ENCODE measurements around the gene AKAP6. TPM values are rescaled to one million over a fixed set of nuclear protein-coding genes. Genes with fewer than 3 reads are reported as not detected.

Gene AKAP6
- total RNA-seq, 1 donor from 2014 or later = 2.8 TPM

DNA sequence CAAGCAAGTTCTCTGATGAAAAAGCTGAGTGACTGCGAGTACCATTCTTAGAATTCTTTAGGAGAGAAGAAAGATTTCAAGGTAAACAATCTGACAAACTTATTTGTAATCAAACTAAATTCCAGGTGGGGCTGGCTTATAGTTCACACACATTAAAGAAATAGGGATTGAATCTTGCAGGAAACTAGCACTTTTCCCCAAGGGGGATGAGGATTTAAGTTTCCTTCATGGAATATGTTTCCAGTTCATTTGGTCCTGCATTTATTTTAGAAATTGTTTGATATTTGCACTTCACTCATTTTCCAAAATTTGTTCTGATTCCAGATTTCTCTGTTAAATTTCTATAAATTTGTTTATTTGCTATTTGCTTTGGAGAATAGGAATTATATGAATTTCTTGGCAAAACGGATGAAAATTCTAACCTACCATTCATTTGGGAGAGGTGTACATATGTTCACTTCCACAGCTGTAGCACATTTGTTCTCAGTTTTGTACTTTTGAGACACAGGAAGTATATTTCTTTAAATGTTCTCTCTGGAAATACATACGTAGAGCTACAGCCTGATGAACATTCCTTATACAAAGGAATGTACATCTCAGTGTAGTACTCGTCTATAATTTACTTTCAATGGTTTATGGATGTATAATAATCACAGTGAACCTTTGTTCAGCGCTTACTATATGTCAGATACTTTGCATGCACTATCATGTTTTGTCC, 145.5 kb downstream of the AKAP6 start:
- H3K4me2 ChIP-seq (ENCODE audit: low read length) = no peak overlapping the region
- H3K27ac ChIP-seq (ENCODE audit: low read depth, low read length) = no peak overlapping the region
- no peak overlapping the region for H2AFZ ChIP-seq (ENCODE audit: low read depth, low read length)
- H3K9ac ChIP-seq (ENCODE audit: low read length) = no peak overlapping the region
- peak overlapping the region; percentile 73 for H3K27ac Mint-ChIP-seq (ENCODE audit: unreplicated experiment)
- peaks cover 17% of the 10 kb centered on the region for H3K4me1 ChIP-seq (ENCODE audit: insufficient read depth, low read length)
- FAIRE-seq = no peak
- no peaks in the 10 kb centered on the region for H3K9me3 Mint-ChIP-seq (ENCODE audit: unreplicated experiment)
- H4K20me1 ChIP-seq (ENCODE audit: insufficient read depth, low read length) = no peaks in the 10 kb centered on the region
- no peak overlapping the region for H3K4me3 Mint-ChIP-seq (ENCODE audit: unreplicated experiment)
- TF ChIP-seq, protein P1, sequence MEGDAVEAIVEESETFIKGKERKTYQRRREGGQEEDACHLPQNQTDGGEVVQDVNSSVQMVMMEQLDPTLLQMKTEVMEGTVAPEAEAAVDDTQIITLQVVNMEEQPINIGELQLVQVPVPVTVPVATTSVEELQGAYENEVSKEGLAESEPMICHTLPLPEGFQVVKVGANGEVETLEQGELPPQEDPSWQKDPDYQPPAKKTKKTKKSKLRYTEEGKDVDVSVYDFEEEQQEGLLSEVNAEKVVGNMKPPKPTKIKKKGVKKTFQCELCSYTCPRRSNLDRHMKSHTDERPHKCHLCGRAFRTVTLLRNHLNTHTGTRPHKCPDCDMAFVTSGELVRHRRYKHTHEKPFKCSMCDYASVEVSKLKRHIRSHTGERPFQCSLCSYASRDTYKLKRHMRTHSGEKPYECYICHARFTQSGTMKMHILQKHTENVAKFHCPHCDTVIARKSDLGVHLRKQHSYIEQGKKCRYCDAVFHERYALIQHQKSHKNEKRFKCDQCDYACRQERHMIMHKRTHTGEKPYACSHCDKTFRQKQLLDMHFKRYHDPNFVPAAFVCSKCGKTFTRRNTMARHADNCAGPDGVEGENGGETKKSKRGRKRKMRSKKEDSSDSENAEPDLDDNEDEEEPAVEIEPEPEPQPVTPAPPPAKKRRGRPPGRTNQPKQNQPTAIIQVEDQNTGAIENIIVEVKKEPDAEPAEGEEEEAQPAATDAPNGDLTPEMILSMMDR (IDR thresholded peaks at IDR 0.05; ENCODE audit: insufficient read depth, low read depth, low read length) = no peak
- TF ChIP-seq EZH2 (IDR thresholded peaks at IDR 0.05; ENCODE audit: insufficient read depth, low read length) = no peak
- no peaks in the 10 kb centered on the region for H3K79me2 ChIP-seq (ENCODE audit: insufficient read depth, low read length)
- no peaks in the 10 kb centered on the region for H3K27me3 ChIP-seq (ENCODE audit: insufficient read depth, low read length)
- no peaks in the 10 kb centered on the region for H3K36me3 ChIP-seq (ENCODE audit: insufficient read depth, low read length)
- H3K36me3 Mint-ChIP-seq (ENCODE audit: low read depth, unreplicated experiment) = no peaks in the 10 kb centered on the region
- no peaks in the 10 kb centered on the region for H3K9me3 ChIP-seq (ENCODE audit: insufficient read depth, low read depth, low read length)
- H3K27me3 Mint-ChIP-seq (ENCODE audit: low read depth, unreplicated experiment) = no peaks in the 10 kb centered on the region
- no peak overlapping the region for H3K4me3 ChIP-seq (ENCODE audit: insufficient read depth, low read depth, low read length)
- peaks cover 28% of the 10 kb centered on the region for H3K4me1 Mint-ChIP-seq (ENCODE audit: low read depth, unreplicated experiment)
- no peak for DNase-seq (ENCODE audit: low read depth)

DNA sequence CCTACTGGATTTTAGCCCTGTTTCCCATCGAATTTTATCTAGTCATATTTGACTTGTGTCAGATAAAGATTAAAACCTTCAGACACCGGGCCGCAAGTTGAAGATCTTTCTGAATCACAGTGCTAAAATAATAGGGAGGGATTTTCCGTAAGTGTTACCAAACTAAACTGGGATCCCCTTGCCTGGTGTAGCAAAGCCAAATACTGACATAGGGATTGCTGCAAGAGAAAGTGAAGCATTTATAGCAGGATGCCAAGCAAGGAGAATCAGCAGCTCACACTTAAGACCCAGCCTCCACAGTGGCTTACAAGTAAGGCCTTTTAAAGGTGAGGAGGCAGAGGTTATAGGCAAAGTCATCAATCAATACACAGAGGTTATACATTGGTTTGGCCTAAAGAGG, 147.4 kb downstream of the AKAP6 start:
- Histone ChIP-seq H3K4me1 (ENCODE audit: insufficient read depth, low read length) (peaks cover 17% of the 10 kb centered on the region), H4K20me1 (ENCODE audit: insufficient read depth, low read length) (no peaks in the 10 kb centered on the region), H3K9me3 (ENCODE audit: insufficient read depth, low read depth, low read length) (no peaks in the 10 kb centered on the region), H3K9ac (ENCODE audit: low read length) (no peak overlapping the region), H3K79me2 (ENCODE audit: insufficient read depth, low read length) (no peaks in the 10 kb centered on the region), H2AFZ (ENCODE audit: low read depth, low read length) (no peak overlapping the region), H3K4me2 (ENCODE audit: low read length) (no peak overlapping the region), H3K4me3 (ENCODE audit: insufficient read depth, low read depth, low read length) (no peak overlapping the region), H3K27me3 (ENCODE audit: insufficient read depth, low read length) (no peaks in the 10 kb centered on the region), H3K36me3 (ENCODE audit: insufficient read depth, low read length) (no peaks in the 10 kb centered on the region), H3K27ac (ENCODE audit: low read depth, low read length) (no peak overlapping the region)
- Mint-ChIP-seq H3K27me3 (ENCODE audit: low read depth, unreplicated experiment) (no peaks in the 10 kb centered on the region), H3K27ac (ENCODE audit: unreplicated experiment) (no peak overlapping the region), H3K4me1 (ENCODE audit: low read depth, unreplicated experiment) (peaks cover 33% of the 10 kb centered on the region), H3K9me3 (ENCODE audit: unreplicated experiment) (no peaks in the 10 kb centered on the region), H3K4me3 (ENCODE audit: unreplicated experiment) (no peak overlapping the region), H3K36me3 (ENCODE audit: low read depth, unreplicated experiment) (no peaks in the 10 kb centered on the region)
- TF ChIP-seq, protein P1 (IDR thresholded peaks at IDR 0.05; ENCODE audit: insufficient read depth, low read depth, low read length) = no peak
- no peak for TF ChIP-seq EZH2 (IDR thresholded peaks at IDR 0.05; ENCODE audit: insufficient read depth, low read length)
- DNase-seq (ENCODE audit: low read depth) (no peak), FAIRE-seq (no peak)

DNA sequence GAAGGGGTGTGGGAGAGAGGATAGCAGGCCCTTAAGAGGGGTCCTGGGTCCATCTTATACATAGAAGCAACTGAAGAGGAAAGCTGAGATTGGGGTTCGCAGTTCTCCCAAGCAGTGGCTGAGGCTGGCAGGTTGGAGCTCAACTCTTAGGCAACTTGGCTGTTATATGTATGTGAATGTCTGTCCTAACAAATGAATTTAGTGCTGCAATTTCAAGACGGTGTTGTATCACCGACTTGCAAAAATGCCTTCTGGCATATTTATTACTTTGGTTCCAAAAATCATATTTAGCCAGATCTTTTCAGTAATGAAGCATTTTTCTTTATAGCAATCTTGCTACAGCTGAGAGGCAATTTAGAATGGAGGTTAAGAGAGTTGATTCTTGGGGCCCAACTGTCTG, 148.3 kb downstream of the AKAP6 start:
- Mint-ChIP-seq H3K36me3 (ENCODE audit: low read depth, unreplicated experiment) (no peaks in the 10 kb centered on the region), H3K27ac (ENCODE audit: unreplicated experiment) (no peak overlapping the region), H3K27me3 (ENCODE audit: low read depth, unreplicated experiment) (no peaks in the 10 kb centered on the region), H3K4me3 (ENCODE audit: unreplicated experiment) (no peak overlapping the region), H3K4me1 (ENCODE audit: low read depth, unreplicated experiment) (peaks cover 24% of the 10 kb centered on the region), H3K9me3 (ENCODE audit: unreplicated experiment) (no peaks in the 10 kb centered on the region)
- no peaks in the 10 kb centered on the region for H4K20me1 ChIP-seq (ENCODE audit: insufficient read depth, low read length)
- no peak overlapping the region for H2AFZ ChIP-seq (ENCODE audit: low read depth, low read length)
- no peaks in the 10 kb centered on the region for H3K79me2 ChIP-seq (ENCODE audit: insufficient read depth, low read length)
- peaks cover 11% of the 10 kb centered on the region for H3K4me1 ChIP-seq (ENCODE audit: insufficient read depth, low read length)
- H3K4me2 ChIP-seq (ENCODE audit: low read length) = no peak overlapping the region
- no peaks in the 10 kb centered on the region for H3K36me3 ChIP-seq (ENCODE audit: insufficient read depth, low read length)
- H3K9ac ChIP-seq (ENCODE audit: low read length) = no peak overlapping the region
- H3K27ac ChIP-seq (ENCODE audit: low read depth, low read length) = no peak overlapping the region
- H3K4me3 ChIP-seq (ENCODE audit: insufficient read depth, low read depth, low read length) = no peak overlapping the region
- DNase-seq (ENCODE audit: low read depth) (no peak), FAIRE-seq (no peak)
- H3K9me3 ChIP-seq (ENCODE audit: insufficient read depth, low read depth, low read length) = no peaks in the 10 kb centered on the region
- no peak for TF ChIP-seq EZH2 (IDR thresholded peaks at IDR 0.05; ENCODE audit: insufficient read depth, low read length)
- TF ChIP-seq, protein P1 (IDR thresholded peaks at IDR 0.05; ENCODE audit: insufficient read depth, low read depth, low read length) = no peak
- H3K27me3 ChIP-seq (ENCODE audit: insufficient read depth, low read length) = no peaks in the 10 kb centered on the region
